ENCODE data around the gene IL6ST.

IL6ST gene

DNA sequence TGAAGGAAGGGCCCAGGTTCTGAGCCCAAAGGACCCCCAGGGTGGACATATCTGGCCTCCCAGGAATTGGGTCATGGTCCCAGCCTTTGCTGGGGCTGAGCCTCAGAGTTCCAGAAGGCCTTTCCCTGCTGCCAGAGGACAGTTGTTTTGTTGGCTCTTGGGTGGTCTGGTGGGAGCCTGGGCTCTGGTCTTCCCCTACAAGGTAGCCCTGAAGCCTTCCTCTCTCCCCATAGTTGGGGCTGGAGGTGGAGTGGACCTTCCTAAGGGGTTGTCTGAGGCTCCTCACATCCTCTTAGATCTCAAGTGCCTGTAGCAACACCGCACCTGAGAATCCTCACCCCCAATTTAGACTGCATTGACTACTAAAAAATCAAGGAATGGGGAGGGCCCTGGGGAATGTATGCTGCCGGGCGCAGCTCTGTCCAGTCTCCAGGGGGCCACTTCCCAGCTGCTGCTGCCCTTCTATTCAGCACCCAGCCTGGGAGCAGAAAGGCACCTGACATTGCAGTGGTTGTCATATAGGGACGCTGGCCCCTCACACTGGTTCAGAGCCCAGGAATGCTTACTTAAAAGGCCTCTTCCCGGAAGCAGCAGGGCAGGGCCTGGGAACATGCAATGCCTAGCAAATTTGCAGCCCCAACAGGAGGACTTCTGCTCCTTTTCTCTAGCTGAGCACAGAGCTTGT is 77.2 kb downstream of the IL6ST start:
- DNase-seq, result no peak

DNA sequence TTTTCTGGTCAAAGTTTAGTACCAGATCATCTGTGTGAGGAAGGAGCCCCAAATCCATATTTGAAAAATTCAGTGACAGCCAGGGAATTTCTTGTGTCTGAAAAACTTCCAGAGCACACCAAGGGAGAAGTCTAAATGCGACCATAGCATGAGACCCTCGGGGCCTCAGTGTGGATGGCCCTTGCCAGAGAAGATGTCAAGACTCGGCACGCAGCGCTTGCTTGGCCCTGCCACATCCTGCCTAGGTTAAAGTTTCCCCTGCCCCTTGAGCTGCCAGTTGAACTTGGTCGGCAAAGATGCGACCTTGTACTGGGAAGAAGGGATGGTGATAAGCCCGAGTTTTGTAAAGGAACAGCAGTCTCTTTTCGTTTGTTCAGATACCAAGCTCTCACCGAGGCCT is 77.8 kb downstream of the IL6ST start:
- no peak for DNase-seq

DNA sequence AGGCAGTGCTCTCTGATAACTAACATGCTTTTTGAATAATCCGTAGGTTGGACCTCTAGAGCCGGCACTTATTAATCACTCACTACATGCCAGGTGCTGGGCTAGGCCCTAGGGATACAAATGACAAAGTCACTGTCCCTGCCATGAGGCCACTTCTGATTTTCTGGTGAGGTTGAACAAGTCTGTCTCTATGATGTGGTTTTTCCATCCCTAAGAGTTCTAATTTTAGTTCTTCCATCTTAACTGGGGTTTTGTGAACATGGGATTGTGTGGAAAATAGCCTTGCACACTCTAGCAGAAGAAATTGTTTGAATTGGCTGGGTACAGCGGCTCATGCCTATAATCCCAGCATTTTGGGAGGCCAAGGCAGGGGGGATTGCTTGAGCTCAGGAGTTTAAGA is 79.0 kb downstream of the IL6ST start:
- no peak for DNase-seq

GRCh38 chr5:55914971-55915370 is 79.8 kb downstream of the IL6ST start:
- no peak for DNase-seq

- no peak for DNase-seq
Observed at GRCh38 chr5:55913466-55914413, 81.0 kb downstream of the IL6ST start.

DNA sequence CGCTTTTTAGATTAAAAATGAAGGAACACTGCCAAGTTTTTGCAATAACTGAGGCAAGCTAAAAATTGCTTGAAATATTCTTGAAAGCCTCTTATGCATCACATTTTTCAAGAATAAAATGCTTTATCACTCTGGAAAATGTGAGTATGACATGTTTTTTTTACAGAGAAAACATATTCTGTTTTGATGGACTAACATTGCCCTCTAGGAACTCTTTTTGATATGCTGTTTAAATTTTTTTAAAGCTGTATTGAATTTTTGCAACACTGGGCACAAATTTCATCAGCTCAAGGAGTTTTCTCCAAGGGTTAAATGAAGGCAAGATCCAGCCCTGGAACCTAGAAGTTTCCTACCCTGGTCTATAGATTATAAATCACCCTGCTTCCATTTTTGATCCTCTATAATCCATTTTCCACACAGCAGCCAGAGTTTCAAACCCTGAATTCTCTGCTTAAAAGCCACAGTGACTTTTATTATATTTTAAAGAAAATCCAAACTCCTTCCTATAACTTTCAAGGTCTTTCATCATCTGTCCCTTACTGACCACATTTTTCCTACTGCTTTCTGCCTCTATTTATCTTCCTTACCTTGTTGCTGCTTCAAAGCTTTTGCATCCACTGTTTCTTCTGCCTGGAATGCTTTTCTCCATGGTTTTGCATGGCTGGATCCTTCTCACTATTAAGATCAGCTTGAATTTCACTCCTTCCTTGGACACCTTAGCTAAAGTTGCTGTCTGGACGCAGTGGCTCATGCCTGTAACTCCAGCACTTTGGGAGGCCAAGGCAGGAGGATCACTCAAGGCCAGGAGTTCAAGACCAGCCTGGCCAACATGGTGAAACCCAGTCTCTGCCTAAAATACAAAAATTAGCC is 82.7 kb downstream of the IL6ST start:
- DNase-seq, result no peak

DNA sequence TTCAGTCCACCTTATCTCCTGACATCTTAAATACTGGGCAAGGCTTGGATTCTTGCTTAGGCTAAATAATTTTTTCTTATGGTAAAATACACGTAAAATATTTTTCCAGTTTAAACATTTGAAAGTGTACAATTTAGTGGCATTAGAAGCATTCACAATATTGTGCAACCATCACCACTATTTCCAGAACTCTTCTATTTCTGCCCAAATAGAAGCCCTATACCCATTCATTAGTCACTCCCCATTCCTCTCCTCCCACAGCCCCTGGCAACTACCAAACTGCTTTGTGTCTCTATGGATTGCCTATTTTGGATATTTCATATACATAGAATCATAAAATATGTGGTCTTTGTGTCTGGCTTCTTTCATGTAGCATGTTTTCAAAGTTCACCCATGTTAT is 86.0 kb downstream of the IL6ST start:
- DNase-seq, result no peak

DNA sequence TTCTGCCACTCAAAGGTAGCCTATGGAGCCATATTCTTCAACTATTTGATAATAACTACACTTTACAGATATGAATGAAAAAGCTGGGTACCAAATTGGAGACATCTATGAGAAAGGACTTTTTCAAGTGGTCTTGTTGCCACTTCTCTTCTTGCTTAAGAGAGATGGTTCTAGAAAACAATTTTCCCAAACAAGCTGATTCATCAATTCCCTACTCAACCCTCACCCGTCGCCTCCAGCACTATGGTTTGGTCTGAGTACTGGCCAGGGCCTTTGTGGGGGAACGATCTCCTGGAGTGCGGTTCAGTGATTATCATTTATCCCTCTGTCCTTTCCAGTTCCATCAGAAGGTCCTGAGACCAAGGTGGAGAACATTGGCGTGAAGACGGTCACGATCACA is 86.8 kb downstream of the IL6ST start:
- no peak for DNase-seq

GRCh38 chr5:55905251-55905650 is 89.5 kb downstream of the IL6ST start:
- no peak for DNase-seq

- no peak for DNase-seq
Observed at GRCh38 chr5:55904152-55904551, 90.6 kb downstream of the IL6ST start.

DNA sequence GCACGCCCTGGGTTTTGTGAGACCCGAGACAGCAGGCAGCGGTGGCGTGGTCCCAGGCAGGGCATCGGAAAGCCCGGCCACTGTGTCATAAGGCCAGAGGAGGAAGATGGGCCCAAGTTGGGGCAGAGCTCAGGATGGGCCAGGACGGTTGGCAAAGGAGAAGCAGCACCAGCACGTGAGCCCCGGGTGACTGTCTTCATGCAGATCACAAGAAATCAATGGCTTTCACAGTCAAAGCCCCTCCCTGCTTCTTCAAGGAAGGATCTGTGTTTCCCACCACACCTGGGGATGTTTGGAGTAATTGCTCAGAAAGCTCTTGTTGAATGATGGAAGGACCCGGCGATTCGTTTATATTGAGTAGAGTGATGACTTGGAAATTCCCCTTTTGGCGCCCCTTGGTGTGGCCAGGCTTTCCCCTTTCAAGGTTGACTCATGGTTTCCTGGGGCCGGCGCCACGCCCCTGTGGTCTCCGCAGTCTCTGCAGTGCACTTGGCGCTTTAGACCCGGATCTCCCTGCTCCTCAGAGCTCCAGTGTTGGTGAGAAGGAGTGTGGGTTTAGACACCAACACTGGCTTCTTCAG is 91.6 kb downstream of the IL6ST start:
- DNase-seq, result peak; percentile 69

GRCh38 chr5:55902696-55903095 is 92.1 kb downstream of the IL6ST start:
- no peak for DNase-seq

DNA sequence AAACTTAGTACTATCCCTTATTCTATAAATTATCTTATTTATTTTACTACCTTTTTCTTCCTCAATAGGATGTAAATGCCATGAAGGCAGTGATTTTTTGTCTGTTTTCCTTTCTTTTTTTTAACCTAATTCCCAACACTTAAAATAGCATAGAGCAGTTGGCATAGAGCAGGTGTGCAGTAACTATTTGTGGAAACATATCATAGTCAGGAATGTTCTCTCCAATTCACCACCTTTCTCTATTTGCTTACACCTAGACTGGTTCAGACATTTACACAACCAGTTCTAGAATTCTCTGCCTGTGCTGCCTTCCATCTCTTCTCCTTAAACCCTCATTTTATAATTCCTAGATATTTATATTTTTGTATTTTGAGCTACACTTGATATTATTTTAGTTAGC is 94.0 kb downstream of the IL6ST start:
- no peak for DNase-seq

DNA sequence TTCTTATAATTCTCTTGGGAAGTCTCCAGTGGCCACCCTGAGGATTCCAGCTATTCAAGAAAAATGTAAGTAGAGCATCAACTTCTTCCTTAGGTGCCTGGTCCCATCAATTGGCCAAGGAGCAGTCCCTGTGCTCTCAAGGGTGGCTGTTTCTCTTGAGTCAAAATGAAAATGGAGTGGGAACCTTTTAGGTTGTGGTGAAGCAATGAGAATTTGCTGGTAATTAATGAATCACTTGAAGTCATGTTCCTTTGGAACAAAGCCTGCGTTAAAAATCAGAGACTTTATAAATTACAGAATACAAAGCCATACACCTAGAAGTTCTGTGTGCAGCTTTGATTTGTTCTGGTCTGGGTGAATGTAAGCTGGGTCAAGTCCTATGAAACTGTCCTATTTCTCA is 94.7 kb downstream of the IL6ST start:
- no peak for DNase-seq

DNA sequence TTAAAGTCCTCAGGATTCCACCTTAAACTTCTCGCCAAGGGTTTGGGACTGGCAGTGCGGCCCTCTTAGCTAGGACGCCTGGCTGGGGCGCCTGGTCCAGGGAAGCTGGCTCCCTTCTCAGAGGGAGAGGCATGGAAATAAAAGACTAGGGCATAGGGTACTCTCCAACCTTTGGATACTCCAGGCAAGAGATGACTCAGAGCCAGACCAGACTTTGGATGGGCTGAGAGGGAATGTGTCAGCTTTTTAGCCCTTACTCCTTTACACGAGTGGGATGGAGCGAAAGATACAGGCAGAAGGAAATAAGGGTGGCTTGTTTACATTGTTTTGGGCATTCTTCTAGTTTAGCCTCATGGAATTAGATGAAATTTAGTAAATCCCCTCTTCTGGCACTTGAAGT is 95.4 kb downstream of the IL6ST start:
- no peak for DNase-seq

DNA sequence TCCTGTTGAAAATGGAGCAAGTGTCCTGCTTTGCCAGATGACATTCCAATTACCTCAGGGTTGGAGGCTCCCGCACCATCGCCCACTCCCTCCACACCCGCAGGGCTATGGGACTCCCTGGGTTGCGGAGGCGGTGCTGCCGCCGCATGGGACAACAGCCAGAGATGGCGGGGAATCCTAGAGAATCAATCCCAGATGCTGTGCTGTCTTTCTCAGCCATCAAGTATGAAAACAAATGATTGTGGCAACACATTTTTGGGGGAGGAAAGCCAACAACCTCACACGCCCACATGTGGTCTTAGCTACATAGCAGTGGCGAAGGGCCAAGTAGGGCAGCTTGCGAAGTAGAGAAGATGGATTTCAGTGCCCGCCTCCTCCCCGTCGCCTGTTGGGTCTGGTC is 96.9 kb downstream of the IL6ST start:
- DNase-seq, result no peak

- no peak for DNase-seq
Observed at GRCh38 chr5:55897206-55897894, 97.4 kb downstream of the IL6ST start.

DNA sequence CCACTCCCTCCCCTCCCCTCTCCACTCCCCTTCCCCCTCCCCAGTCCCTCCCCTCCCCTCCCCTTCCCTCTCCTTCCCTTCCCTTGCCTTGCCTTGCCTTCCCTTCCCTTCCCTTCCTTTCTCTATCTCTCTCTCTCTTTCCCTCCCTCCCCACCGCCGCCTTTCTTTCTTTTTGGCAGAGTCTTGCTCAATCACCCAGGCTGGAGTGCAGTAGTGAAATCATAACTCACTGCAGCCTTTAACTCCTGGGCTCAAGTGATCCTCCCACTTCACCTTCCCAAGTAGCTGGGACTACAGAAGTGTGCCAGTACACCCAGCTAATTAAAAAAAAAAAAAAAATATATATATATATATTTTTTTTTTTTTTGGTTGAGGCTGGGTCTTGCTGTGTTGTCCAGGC is 98.1 kb downstream of the IL6ST start:
- no peak for DNase-seq

- no peak for DNase-seq
Observed at GRCh38 chr5:55896238-55896637, 98.5 kb downstream of the IL6ST start.

DNA sequence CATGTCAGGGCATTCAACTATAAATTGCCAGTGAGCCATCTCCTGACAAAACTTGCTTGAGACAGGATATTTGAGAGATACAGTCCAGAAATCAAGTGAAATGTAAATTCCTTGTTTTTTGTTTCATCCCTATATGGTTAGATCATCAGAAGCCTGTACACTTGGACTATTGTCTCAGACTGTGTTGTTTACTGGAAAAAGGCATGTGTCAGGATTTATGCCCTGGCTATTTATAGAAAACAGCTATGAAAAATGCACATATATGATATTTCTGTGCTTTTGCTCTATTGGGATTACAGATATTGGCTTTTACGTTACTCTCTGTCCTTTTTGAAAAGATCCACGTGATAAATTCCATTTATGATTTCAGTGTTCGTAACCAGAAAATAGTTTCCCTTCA is 99.4 kb downstream of the IL6ST start:
- no peak for DNase-seq

- no peak for DNase-seq
Observed at GRCh38 chr5:55894135-55894534, 100.6 kb downstream of the IL6ST start.

- DNase-seq, result no peak
Observed at GRCh38 chr5:55892479-55892878, 102.3 kb downstream of the IL6ST start.

All from CD4-positive, alpha-beta T cell treated with Interleukin-21 for 1 hour (primary cell).